Right renal cortex interstitium (tissue), 3 donors: ENCODE results near the gene SLC9A2. TPM values are rescaled to one million over a fixed set of nuclear protein-coding genes. Genes with fewer than 3 reads are reported as not detected.
A peak's percentile ranks its signal among the peaks of the same experiment; 100 is the strongest.

Experiments
- DNase-seq, 3 donors: peaks; one replicate each; pipeline ENCODE4 v3.0.0-alpha.2; 2013; ENCODE audit warnings: low read depth in 3 of 3, low spot score in 2 of 3
- polyA plus RNA-seq, 3 donors: library from polyadenylated mRNA; unstranded; fragments of 120-200 nt; gene quantifications; one replicate each; pipeline ENCODE4 v1.2.1, GENCODE V29; 2013; ENCODE audit not compliant: insufficient read length in 3 of 3

The SLC9A2 gene, protein sequence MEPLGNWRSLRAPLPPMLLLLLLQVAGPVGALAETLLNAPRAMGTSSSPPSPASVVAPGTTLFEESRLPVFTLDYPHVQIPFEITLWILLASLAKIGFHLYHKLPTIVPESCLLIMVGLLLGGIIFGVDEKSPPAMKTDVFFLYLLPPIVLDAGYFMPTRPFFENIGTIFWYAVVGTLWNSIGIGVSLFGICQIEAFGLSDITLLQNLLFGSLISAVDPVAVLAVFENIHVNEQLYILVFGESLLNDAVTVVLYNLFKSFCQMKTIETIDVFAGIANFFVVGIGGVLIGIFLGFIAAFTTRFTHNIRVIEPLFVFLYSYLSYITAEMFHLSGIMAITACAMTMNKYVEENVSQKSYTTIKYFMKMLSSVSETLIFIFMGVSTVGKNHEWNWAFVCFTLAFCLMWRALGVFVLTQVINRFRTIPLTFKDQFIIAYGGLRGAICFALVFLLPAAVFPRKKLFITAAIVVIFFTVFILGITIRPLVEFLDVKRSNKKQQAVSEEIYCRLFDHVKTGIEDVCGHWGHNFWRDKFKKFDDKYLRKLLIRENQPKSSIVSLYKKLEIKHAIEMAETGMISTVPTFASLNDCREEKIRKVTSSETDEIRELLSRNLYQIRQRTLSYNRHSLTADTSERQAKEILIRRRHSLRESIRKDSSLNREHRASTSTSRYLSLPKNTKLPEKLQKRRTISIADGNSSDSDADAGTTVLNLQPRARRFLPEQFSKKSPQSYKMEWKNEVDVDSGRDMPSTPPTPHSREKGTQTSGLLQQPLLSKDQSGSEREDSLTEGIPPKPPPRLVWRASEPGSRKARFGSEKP
- polyA plus RNA-seq, result 1 to 10 TPM; 5.7 to 7.4 (median 7.2) TPM

DNA sequence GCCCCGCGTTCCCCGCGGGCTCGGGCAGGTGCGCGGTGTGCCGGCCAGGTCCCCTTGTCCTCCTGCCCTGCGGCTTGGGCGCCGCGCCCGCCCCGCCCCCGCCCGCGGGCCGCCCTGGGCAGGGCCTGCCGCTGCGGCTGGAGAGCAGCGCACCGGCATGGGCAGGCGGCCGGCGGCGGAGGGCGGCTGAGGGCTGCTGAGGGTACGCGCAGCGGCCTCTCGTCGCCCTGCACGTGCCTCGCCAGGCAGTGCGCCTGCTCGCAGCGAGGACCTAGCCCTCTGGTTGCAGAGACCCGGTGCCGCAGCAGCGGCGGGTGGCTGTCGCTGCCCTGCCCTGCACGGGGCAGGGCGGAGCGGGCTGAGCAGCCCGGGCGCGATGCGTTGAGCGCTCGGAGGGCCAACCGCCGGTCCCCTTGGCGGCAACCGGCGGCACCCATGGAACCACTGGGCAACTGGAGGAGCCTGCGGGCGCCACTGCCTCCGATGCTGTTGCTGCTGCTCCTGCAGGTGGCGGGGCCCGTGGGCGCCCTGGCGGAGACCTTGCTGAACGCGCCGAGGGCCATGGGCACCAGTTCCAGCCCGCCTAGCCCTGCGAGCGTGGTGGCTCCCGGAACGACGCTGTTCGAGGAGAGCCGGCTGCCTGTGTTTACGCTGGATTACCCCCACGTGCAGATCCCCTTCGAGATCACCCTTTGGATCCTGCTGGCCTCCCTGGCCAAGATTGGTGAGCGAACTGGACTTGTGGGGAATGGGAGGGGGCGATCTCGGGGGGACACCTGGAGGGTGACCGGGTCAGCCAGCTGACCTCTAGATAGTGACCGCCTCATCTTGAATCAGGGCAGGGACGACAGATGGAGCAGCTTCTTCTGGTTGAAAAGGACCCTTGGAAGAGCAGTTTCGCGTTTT, at the start of gene SLC9A2:
Gene SLC9A2 (plus strand): TSS at position 140 of the 906 bp plus-strand sequence. CDS start 296 bp downstream, at position 436.
- peak in 1 of 3 donors; percentile 24 for DNase-seq

GRCh38 chr2:102575888-102576287, 43.5 kb upstream of the SLC9A2 start:
- DNase-seq, result no peak

- DNase-seq, result no peak
These were observed 41.0 kb upstream of the SLC9A2 start for GRCh38 chr2:102578376-102578775.

GRCh38 chr2:102581911-102582310, 37.4 kb upstream of the SLC9A2 start:
- DNase-seq, result no peak

DNA sequence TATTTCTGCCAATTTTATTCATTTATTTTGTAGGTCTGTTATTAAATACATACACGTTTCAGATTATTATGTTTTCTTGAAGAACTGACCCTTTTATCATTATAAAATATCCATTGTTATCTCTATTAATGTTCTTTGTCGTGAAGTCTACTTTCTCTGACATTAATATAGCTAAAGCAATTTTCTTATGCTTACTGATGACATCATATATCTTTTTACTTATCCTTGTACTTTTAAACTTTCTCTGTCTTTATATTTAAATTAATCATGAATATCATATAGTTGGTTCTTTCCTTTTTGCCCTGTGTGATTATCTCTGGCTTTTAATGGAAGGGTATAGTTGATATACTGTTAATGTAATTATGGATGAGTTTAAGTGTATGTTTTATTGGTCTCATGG, 36.5 kb upstream of the SLC9A2 start:
- no peak for DNase-seq

DNA sequence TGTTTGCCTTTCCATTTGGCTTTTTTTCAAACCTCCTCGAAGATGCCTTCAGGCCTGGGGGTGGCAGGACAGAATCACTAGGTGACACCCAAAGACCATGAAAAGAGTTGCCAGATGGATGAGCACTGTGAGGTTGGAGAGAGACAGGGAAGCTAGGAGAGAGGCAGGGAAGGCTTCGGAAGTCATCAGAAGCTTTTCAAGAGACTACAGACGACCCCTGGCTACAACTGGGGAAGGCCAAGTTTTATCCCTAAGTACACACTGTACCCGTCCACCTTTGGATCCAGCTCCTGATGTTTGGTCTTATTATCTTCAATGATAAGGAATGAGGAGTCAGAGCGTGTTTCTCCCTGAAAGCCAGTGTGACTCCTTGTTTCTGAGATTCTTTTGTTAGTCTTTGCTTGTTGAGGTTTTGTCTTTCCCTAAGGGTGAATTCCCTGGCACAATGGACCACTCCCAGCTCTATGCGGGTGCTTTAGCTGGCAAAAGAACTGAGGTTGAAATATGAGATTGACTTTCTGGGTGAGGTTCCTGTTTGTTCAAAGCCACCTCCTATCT, 33.4 kb upstream of the SLC9A2 start:
- DNase-seq, result no peak

- no peak for DNase-seq
These were observed 31.0 kb upstream of the SLC9A2 start for GRCh38 chr2:102588213-102588939.

GRCh38 chr2:102589444-102589843, 29.9 kb upstream of the SLC9A2 start:
- no peak for DNase-seq

DNA sequence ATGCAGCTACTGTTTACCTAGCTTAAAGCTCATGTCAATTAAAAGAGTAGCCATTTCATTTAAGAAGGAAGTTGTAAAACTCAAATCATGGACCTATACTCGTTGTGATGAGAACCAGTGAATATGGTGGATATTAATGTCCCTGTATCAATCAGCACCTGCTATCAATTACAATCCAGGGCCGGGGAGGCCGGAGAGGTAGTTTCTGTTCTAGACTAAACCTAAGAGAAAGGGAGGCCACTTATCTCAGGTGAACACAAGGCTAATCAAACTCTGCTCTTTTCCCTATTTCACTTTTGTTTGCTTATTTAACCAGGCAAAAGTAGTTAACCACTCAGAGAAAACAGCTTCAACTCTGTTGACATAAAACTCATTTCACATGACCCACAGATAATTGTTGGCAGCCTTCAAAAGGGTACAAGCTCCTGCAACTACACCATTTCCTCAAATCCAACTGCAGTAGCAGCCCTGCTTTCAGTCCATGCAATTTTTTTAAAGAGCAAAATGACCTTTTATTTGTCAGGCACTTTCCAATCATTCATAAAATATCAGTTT, 27.8 kb upstream of the SLC9A2 start:
- DNase-seq, result no peak

DNA sequence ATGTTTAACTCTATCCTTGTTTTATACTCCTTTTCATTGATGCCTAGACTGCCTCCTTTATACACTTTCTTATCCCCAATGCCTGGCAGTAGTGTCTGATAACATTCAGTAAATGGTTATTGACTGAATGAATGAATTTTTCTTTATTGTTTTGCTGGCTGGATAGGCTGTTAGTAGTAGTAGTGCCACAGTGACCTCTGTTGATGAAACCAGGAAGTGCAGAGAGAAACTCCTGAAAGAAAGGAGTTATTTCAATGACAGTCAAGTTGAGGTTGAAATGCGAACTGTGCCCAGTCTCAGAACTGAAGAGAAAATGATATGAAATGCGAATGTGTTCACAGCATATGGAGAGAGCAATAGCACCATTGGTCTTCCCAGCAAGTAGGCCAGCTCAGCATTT, 26.8 kb upstream of the SLC9A2 start:
- DNase-seq, result no peak

DNA sequence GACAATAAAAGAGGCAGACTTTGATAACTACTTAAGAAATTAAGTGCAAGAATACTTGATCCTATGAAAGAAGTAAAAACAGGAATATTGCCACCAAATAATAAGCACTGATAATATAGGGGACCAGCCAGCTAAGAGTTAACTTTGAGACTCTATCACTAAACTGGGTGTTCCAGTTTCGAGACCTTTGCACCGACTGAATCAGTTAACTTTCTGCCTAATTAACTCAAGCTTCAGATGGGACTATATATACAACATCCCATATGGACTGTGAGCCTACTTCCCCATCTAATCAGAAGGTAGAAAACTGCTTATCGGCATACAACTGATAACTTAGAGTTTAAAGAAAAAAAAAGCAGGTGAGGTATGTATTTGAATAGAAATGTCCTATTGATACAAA, 25.8 kb upstream of the SLC9A2 start:
- no peak for DNase-seq

GRCh38 chr2:102594445-102595016, 24.8 kb upstream of the SLC9A2 start:
- DNase-seq, result no peak

DNA sequence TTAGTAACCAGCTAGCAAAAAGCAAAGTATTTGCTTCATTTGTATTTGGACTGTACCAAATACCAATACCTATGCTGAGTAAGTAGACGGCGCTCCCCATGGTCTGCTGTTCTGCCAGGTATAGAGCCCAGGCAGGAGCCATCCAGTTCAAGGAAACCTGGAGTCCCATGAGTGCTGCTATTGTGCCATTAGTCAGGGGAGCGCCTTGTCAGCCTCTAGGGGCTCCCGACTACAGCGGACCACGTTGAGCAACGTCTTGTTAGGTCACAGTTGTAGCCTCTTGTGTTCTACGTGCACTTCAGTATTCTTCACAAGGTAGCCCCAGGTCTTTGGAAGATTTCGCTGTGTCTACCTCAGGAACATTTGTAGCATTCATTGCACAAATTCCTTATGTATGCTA, 21.6 kb upstream of the SLC9A2 start:
- no peak for DNase-seq

DNA sequence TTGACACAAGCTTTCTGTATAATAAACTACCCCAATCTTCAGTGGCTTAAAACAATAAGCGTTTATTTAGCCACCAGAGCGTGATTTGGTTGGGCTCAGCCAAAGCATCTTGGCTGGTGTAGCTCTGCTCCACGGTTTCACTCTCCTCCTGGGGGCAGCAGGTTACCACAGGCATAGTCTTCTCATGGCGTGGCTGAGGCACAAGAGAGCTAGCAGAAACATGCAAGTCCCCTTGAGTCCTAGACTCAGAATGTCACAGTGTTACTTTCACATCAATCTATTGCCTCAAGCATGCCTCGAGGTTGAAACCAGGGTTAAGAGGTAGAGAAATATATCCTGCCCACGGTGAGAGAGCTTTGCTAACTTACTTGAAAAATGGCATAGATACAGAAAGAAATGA, 19.9 kb upstream of the SLC9A2 start:
- no peak for DNase-seq

GRCh38 chr2:102601730-102602129, 17.6 kb upstream of the SLC9A2 start:
- DNase-seq, result no peak

DNA sequence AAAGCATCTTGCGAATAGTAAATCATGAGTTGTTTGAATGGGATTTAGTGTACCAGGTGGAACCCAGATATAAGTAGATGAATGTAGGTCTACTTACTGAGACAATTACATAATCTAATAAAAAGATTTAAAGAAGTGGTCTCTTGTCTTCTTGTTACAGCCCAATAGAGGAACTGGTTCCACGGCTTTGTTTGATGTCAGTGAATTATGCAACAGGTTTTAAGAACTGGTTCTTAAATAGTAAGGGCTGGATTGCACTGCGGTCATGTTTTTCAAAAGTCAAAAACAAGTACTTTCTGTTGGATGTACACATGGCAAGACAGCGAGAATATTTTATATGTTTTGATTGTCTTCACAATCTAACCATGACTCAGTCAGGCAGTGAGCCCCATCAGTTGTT, 15.4 kb upstream of the SLC9A2 start:
- no peak for DNase-seq

- DNase-seq, result no peak
These were observed 14.6 kb upstream of the SLC9A2 start for GRCh38 chr2:102604769-102605168.

DNA sequence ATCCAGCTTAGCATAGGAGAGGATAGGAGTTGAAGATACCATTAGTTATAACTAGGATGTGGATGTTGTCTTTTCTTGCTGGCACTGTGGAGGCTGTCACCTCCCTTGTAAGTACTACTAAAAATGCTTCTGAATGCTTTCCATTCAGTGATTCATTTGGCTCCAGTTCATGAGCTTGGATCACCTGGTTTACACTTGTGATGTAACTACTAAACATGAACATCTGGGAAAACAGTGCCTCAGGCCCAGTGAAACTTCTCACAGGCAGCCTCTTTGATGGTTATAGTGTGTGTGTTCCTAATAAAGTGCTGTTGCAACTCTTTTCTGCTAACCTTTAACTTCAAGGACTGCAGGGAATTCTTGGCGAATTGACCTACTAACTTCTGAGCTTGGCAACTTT, 13.0 kb upstream of the SLC9A2 start:
- DNase-seq, result no peak
